HTR-8/SVneo (cell line): Measurements from ENCODE around the gene EI24.

ENCODE experiments used
- DNase-seq: peaks from one replicate; pipeline ENCODE4 v3.0.0; 2011; ENCODE audit warnings: low spot score, mixed read lengths; ENCODE audit not compliant: insufficient read length
- FAIRE-seq: peaks from 2 replicates; lab custom pipeline; 2011; peaks lifted over from hg19 to GRCh38; lab: Jason Lieb, UNC

The EI24 gene

DNA sequence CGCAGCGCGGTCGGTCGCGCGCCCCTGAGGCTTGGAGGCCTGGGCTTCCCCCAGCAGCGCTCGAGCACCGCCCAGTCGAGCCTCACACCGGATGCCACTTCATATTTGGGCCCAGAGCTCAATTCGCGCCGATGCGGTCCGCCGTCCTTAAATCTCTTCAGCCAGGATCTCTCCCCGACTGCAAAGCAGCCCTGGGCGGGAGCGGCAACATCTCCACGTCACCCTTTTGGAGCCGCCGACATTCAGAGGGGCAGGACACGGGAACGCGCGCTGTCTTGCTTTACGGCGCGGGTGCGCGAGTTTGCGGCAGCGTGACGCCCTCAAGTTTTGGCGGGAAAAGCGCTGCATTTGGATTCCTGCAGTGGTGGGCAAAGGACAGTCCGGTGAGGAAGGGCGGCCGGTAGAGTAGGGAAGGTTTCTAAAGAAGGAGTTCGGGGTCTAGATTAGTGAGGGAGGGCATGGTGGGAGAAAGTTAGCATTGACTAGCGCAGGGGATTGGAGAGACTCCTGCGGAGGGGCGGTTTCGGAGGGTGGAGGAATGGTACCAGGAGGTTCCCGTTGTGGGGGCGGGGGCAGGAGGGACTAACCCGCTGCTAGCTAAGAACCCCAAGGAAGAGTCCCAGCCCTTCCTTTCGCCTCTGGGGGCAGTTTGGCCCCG, 56.5 kb downstream of the EI24 start:
- DNase-seq (peak; percentile 48), FAIRE-seq (peak; percentile 36)

DNA sequence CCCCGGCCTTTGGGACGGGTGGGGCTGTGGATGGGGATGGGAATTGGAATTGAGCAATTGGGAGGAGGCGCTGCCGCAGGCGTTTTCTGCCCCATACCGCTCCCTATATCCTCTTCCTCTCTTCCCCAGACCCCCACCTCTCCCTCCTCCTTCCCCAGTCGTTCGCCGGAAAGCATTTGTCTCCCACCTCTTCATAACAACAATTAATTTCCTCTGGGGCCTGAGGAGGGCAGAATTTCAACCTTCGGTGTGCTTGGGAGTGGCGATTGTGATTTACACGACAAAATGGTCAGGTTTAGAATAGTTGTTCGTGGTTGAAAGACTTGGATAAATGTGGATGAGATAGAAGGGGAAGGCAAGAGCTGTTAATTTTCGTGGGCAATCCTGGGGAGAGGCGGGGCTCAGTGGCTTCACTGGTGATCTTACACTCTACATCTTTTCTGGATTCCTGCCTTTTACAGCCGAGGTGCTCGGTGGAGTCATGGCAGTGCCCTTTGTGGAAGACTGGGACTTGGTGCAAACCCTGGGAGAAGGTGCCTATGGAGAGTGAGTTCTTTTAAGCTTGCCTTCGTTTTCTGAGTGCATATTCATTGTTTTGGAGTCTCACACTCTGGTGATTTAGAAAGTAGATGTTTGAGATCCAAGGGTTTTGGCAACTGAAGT, 57.1 kb downstream of the EI24 start:
- DNase-seq = peak; percentile 66
- no peak for FAIRE-seq

DNA sequence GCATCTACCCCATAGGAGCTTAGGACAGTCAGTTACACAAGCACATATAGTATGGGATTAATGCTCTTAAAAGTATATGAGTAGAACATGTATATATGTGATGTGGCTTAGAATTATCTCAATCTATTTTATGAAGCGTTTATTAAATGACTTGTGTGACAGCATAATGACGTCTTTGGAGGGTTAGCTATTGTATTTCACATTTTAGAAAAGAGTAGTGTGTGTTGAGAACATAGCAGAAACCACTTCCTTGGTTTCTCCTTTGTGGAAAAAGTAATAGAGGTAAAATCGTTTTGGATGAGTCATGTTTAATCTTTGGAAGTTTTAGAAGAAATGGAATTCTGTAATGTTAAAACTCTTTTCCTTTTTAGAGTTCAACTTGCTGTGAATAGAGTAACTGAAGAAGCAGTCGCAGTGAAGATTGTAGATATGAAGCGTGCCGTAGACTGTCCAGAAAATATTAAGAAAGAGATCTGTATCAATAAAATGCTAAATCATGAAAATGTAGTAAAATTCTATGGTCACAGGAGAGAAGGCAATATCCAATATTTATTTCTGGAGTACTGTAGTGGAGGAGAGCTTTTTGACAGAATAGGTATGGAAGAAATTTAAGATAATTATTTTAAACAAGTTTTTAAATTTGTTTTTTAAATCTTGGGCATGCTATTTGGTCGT, 58.1 kb downstream of the EI24 start:
- FAIRE-seq (no peak), DNase-seq (no peak)
